HepG2 (cell line): ENCODE results near the gene SGCE. TPM values are rescaled to one million over a fixed set of nuclear protein-coding genes. Genes with fewer than 3 reads are reported as not detected.

Experiments used
- ATF7 ChIP-seq, 2 experiments: fragments of 450-650 bp in 1 of 2; sonication (generic) in 1 of 2; formaldehyde crosslinking in 1 of 2; IDR thresholded peaks; 2 replicates each; pipeline versions ENCODE4 v1.4.0 to v1.6.1; 2016 to 2020; ENCODE audit warnings: antibody characterized with exemption in 1 of 2, mild to moderate bottlenecking in 1 of 2, missing genetic modification reagents in 1 of 2
- CEBPB ChIP-seq: IDR thresholded peaks from 2 replicates; pipeline ENCODE4 v1.6.1; 2011; ENCODE audit warnings: low read depth, low read length, improper control_type of control experiment, borderline replicate concordance
- CREM ChIP-seq, 2 experiments: sonication (generic) in 1 of 2; formaldehyde crosslinking in 1 of 2; IDR thresholded peaks; 2 replicates each; pipeline versions ENCODE4 v1.4.0 to v1.6.1; 2016 to 2020; ENCODE audit warnings: antibody characterized with exemption in 1 of 2, mild to moderate bottlenecking in 1 of 2, missing genetic modification reagents in 1 of 2
- EP300 ChIP-seq, 3 experiments: sonication (generic) in 1 of 3; formaldehyde crosslinking in 1 of 3; IDR thresholded peaks; 2 replicates each; pipeline versions ENCODE4 v1.5.1 to v1.6.1; 2011 to 2020; ENCODE audit warnings: low read depth in 2 of 3, low read length in 2 of 3, borderline replicate concordance in 1 of 3, improper control_type of control experiment in 1 of 3, mild to moderate bottlenecking in 1 of 3, missing genetic modification reagents in 1 of 3, moderate library complexity in 1 of 3
- HNF4A ChIP-seq: sonication (generic); formaldehyde crosslinking; IDR thresholded peaks from 2 replicates; pipeline ENCODE4 v1.4.0; 2020; ENCODE audit warnings: missing genetic modification reagents
- HNF4G ChIP-seq, 2 experiments: sonication (generic) in 1 of 2; formaldehyde crosslinking in 1 of 2; IDR thresholded peaks; 2 replicates each; pipeline versions ENCODE4 v1.4.0 to v1.6.1; 2011 to 2020; ENCODE audit warnings: borderline replicate concordance in 2 of 2, low read depth in 2 of 2, mild to moderate bottlenecking in 2 of 2, low read length in 1 of 2, missing genetic modification reagents in 1 of 2, moderate library complexity in 1 of 2
- JARID2 ChIP-seq: sonication (generic); formaldehyde crosslinking; IDR thresholded peaks from 2 replicates; pipeline ENCODE4 v1.8.1; 2023; ENCODE audit warnings: missing genetic modification reagents, inconsistent platforms; ENCODE audit not compliant: insufficient replicate concordance
- MED1 ChIP-seq: sonication (generic); formaldehyde crosslinking; IDR thresholded peaks from 2 replicates; pipeline ENCODE4 v1.4.0; 2020; ENCODE audit warnings: missing genetic modification reagents
- NR2C2 ChIP-seq: sonication (generic); formaldehyde crosslinking; IDR thresholded peaks from 2 replicates; pipeline ENCODE4 v1.4.0; 2020; ENCODE audit warnings: missing genetic modification reagents, mild to moderate bottlenecking, moderate library complexity, borderline replicate concordance
- NR2F2 ChIP-seq: IDR thresholded peaks from 2 replicates; pipeline ENCODE4 v1.6.1; 2012; ENCODE audit warnings: low read depth, inconsistent platforms, borderline replicate concordance
- NRL ChIP-seq: sonication (generic); formaldehyde crosslinking; IDR thresholded peaks from 2 replicates; pipeline ENCODE4 v1.5.0; 2020; ENCODE audit warnings: missing genetic modification reagents, mild to moderate bottlenecking, moderate library complexity, borderline replicate concordance
- PLRG1 ChIP-seq: fragments of 450-650 bp; conservative IDR thresholded peaks from 2 replicates; pipeline ENCODE4 v1.6.1; 2016
- REST ChIP-seq, 2 experiments: IDR thresholded peaks; 2 replicates each; pipeline ENCODE4 v1.6.1; 2011 to 2012; ENCODE audit warnings: low read length in 2 of 2, borderline replicate concordance in 1 of 2, low read depth in 1 of 2, mild to moderate bottlenecking in 1 of 2, moderate library complexity in 1 of 2
- RXRB ChIP-seq: IDR thresholded peaks from 2 replicates; pipeline ENCODE4 v1.6.1; 2016; ENCODE audit warnings: borderline replicate concordance, missing genetic modification reagents, missing compliant biosample characterization
- SIN3A ChIP-seq: IDR thresholded peaks from 2 replicates; pipeline ENCODE4 v1.6.1; 2011; ENCODE audit warnings: low read depth, mild to moderate bottlenecking, control low read depth, low read length, borderline replicate concordance
- SMC3 ChIP-seq: IDR thresholded peaks from 2 replicates; pipeline ENCODE4 v1.6.1; 2011; ENCODE audit warnings: low read length, improper control_type of control experiment
- ZNF260 ChIP-seq: sonication (generic); formaldehyde crosslinking; IDR thresholded peaks from 2 replicates; pipeline ENCODE4 v1.4.0; 2020; ENCODE audit warnings: missing genetic modification reagents, low read depth, mild to moderate bottlenecking, borderline replicate concordance
- ZNF33A ChIP-seq: sonication (generic); formaldehyde crosslinking; IDR thresholded peaks from 2 replicates; pipeline ENCODE4 v1.5.1; 2020; ENCODE audit warnings: missing genetic modification reagents, mild to moderate bottlenecking, moderate library complexity, borderline replicate concordance
- ZNF552 ChIP-seq: sonication (generic); formaldehyde crosslinking; IDR thresholded peaks from 2 replicates; pipeline ENCODE4 v1.9.0; 2022; ENCODE audit warnings: missing genetic modification reagents, mild to moderate bottlenecking, borderline replicate concordance
- ZNF563 ChIP-seq: sonication (generic); formaldehyde crosslinking; IDR thresholded peaks from 2 replicates; pipeline ENCODE4 v1.8.0; 2022; ENCODE audit warnings: mild to moderate bottlenecking, moderate library complexity, missing genetic modification reagents
- ZNF678 ChIP-seq: sonication (generic); formaldehyde crosslinking; IDR thresholded peaks from 2 replicates; pipeline ENCODE4 v1.4.0; 2020; ENCODE audit warnings: mild to moderate bottlenecking, missing genetic modification reagents
- ZNF816 ChIP-seq: sonication (generic); formaldehyde crosslinking; IDR thresholded peaks from 2 replicates; pipeline ENCODE4 v1.8.0; 2022; ENCODE audit warnings: missing genetic modification reagents, mild to moderate bottlenecking, borderline replicate concordance
- ZSCAN29 ChIP-seq: sonication (generic); formaldehyde crosslinking; conservative IDR thresholded peaks from 2 replicates; pipeline ENCODE4 v1.4.0; 2020; ENCODE audit warnings: mild to moderate bottlenecking, missing genetic modification reagents
- polyA plus RNA-seq, 8 experiments: library from polyadenylated mRNA; depleted of rRNA in 3 of 8; stranded (reverse) in 7 of 8; unstranded in 1 of 8; fragments of >200 nt; fragmentation: Illumina TruSeq in 4 of 8; extraction: Trizol in 4 of 8; gene quantifications; 2 replicates each; pipeline versions ENCODE4 v1.2.1 to v1.2.3, GENCODE V29; 2011 to 2016; ENCODE audit warnings: low read depth in 4 of 8, missing spikeins in 1 of 8, mixed read lengths in 1 of 8; ENCODE audit not compliant: insufficient read depth in 1 of 8
- total RNA-seq, 5 experiments: library from RNA; depleted of rRNA; stranded (reverse); fragments of >200 nt; fragmentation: Illumina TruSeq; extraction: Trizol; gene quantifications; 2 replicates each; pipeline ENCODE4 v1.2.3, GENCODE V29; 2016; ENCODE audit warnings: low read depth in 1 of 5

The SGCE gene
- total and polyA plus RNA-seq, 2 of the 13 experiments (the other 11 are each of a cell fraction or from before 2014, with no cell fraction given) = 52.3 to 71.1 TPM

GRCh38 chr7:94697035-94697974 lies 41.4 kb upstream of the SGCE start (continued):
- TF ChIP-seq NRL (CRISPR knock-in tag) = no peak
- no peak for TF ChIP-seq JARID2 (CRISPR knock-in tag)
- TF ChIP-seq HNF4G (IDR thresholded peaks at IDR 0.05; ENCODE audit: borderline replicate concordance, low read depth, low read length) = peak; percentile 38; the same call in 1 of the 2 replicates
- TF ChIP-seq HNF4G (CRISPR knock-in tag; IDR thresholded peaks at IDR 0.05; ENCODE audit: borderline replicate concordance, low read depth) = no peak
- no peak for TF ChIP-seq ZNF260 (CRISPR knock-in tag)
- TF ChIP-seq NR2C2 = peak; percentile 65
- peak; percentile 51 for TF ChIP-seq HNF4A
- no peak for TF ChIP-seq ZNF33A (CRISPR knock-in tag)
- peak; percentile 63 for TF ChIP-seq MED1
- TF ChIP-seq CEBPB = peak; percentile 99
- TF ChIP-seq NR2F2 = peak; percentile 62; the same call in 1 of the 2 replicates
- 0 out of 2 replicates have a peak, but pooled peaks have one; percentile 12 for TF ChIP-seq ZSCAN29 (CRISPR knock-in tag)
- no peak for TF ChIP-seq ZNF678 (CRISPR knock-in tag)
- peak; percentile 38; the same call in 1 of the 2 replicates for TF ChIP-seq CREM (IDR thresholded peaks at IDR 0.05)
- TF ChIP-seq CREM (CRISPR knock-in tag; IDR thresholded peaks at IDR 0.05) = no peak
- TF ChIP-seq ZNF552 (CRISPR knock-in tag) = no peak
- TF ChIP-seq EP300 (IDR thresholded peaks at IDR 0.05; ENCODE audit: low read depth in 2 of 2, low read length in 2 of 2) = peak in 1 of 2 experiments; percentile 69; a peak in 2 of 4 replicates
- no peak for TF ChIP-seq EP300 (CRISPR knock-in tag; IDR thresholded peaks at IDR 0.05; ENCODE audit: borderline replicate concordance)
- peak in 1 of 2 experiments; percentile 31; a peak in 1 of 4 replicates for TF ChIP-seq REST (IDR thresholded peaks at IDR 0.05; ENCODE audit: borderline replicate concordance in 1 of 2, low read depth in 1 of 2, low read length in 2 of 2)
- TF ChIP-seq ZNF816 (CRISPR knock-in tag) = no peak
- no peak for TF ChIP-seq SIN3A
- no peak for TF ChIP-seq PLRG1
- TF ChIP-seq ZNF563 (CRISPR knock-in tag) = no peak
- 0 out of 2 replicates have a peak, but pooled peaks have one; percentile 31 for TF ChIP-seq ATF7 (IDR thresholded peaks at IDR 0.05)
- no peak for TF ChIP-seq ATF7 (CRISPR knock-in tag; IDR thresholded peaks at IDR 0.05)
- peak; percentile 61; the same call in 1 of the 2 replicates for TF ChIP-seq RXRB (CRISPR knock-in tag)
- peak; percentile 29; the same call in 1 of the 2 replicates for TF ChIP-seq SMC3
